Neural cell (in vitro differentiated cells): Measurements from ENCODE around the gene LNP1. TPM values are rescaled to one million over a fixed set of nuclear protein-coding genes. Genes with fewer than 3 reads are reported as not detected.
A peak's percentile ranks its signal among the peaks of the same experiment; 100 is the strongest.

Experiments used
- H2AFZ ChIP-seq: fragments of 200-600, 300-800 bp; sonication (generic), shearing (Covaris generic); 2 replicates; pipeline ENCODE4 v1.6.0; 2014; ENCODE audit warnings: low read depth, mild to moderate bottlenecking, antibody characterized with exemption, low read length, moderate library complexity
- H3F3A ChIP-seq: fragments of 200-600 bp; shearing (Covaris generic); 2 replicates; pipeline ENCODE4 v1.6.1; 2016; ENCODE audit warnings: mild to moderate bottlenecking, moderate library complexity, mixed read lengths, antibody characterized with exemption, low read length; ENCODE audit not compliant: insufficient read depth, poor library complexity, severe bottlenecking
- H3K27ac ChIP-seq: fragments of 200-600, 300-800 bp; sonication (generic), shearing (Covaris generic); 2 replicates; pipeline ENCODE4 v1.5.1; 2014; ENCODE audit warnings: mild to moderate bottlenecking, low read length, moderate library complexity
- H3K27me3 ChIP-seq: fragments of 300-800, 200-600 bp; sonication (generic), shearing (Covaris generic); 2 replicates; pipeline ENCODE4 v1.6.0; 2014; ENCODE audit warnings: mild to moderate bottlenecking, low read depth, low read length, moderate library complexity; ENCODE audit not compliant: insufficient read depth
- H3K36me3 ChIP-seq: fragments of 300-800, 200-600 bp; sonication (generic), shearing (Covaris generic); 2 replicates; pipeline ENCODE4 v1.5.1; 2014; ENCODE audit warnings: mild to moderate bottlenecking, antibody characterized with exemption, low read length, moderate library complexity; ENCODE audit not compliant: insufficient read depth
- H3K4me2 ChIP-seq: fragments of 300-800, 200-600 bp; sonication (generic), shearing (Covaris generic); 2 replicates; pipeline ENCODE4 v1.6.0; 2014; ENCODE audit warnings: mild to moderate bottlenecking, low read length
- H3K4me3 ChIP-seq: fragments of 300-800, 200-600 bp; sonication (generic), shearing (Covaris generic); 2 replicates; pipeline ENCODE4 v1.5.1; 2014; ENCODE audit warnings: mild to moderate bottlenecking, low read length, moderate library complexity
- H3K79me2 ChIP-seq: fragments of 200-600 bp; shearing (Covaris generic); replicated peaks from 2 replicates; pipeline ENCODE4 v1.6.0; 2014; ENCODE audit warnings: mild to moderate bottlenecking, low read length, moderate library complexity; ENCODE audit not compliant: insufficient read depth
- H3K9ac ChIP-seq: fragments of 300-800, 200-600 bp; sonication (generic), shearing (Covaris generic); 2 replicates; pipeline ENCODE4 v1.6.1; 2016; ENCODE audit warnings: mild to moderate bottlenecking, low read length, mixed read lengths
- H3K9me2 ChIP-seq: fragments of 200-600 bp; shearing (Covaris generic); 2 replicates; pipeline ENCODE4 v1.6.1; 2016; ENCODE audit warnings: mild to moderate bottlenecking, low read length, mixed read lengths; ENCODE audit not compliant: insufficient read depth
- H3K9me3 ChIP-seq: fragments of 200-600, 300-800 bp; sonication (generic), shearing (Covaris generic); 2 replicates; pipeline ENCODE4 v1.6.1; 2016; ENCODE audit warnings: mild to moderate bottlenecking, mixed run types, low read length, moderate library complexity, mixed read lengths
- H4K20me1 ChIP-seq: fragments of 200-600 bp; shearing (Covaris generic); 2 replicates; pipeline ENCODE4 v1.6.1; 2016; ENCODE audit warnings: mild to moderate bottlenecking, mixed run types; ENCODE audit not compliant: insufficient read depth
- CTCF ChIP-seq: fragments of 450-650 bp; IDR thresholded peaks from 2 replicates; pipeline ENCODE4 v1.5.1; 2014; ENCODE audit warnings: antibody characterized with exemption, mild to moderate bottlenecking, moderate library complexity; ENCODE audit not compliant: poor library complexity, severe bottlenecking
- EP300 ChIP-seq: fragments of 450-650 bp; conservative IDR thresholded peaks from 2 replicates; pipeline ENCODE4 v1.6.1; 2014; ENCODE audit warnings: antibody characterized with exemption, mild to moderate bottlenecking, moderate library complexity; ENCODE audit not compliant: poor library complexity, severe bottlenecking
- EZH2 ChIP-seq: fragments of 200-600, 300-800 bp; shearing (Covaris generic), sonication (generic); IDR thresholded peaks from 2 replicates; pipeline ENCODE4 v1.6.1; 2014; ENCODE audit warnings: antibody characterized with exemption, low read length, borderline replicate concordance, mild to moderate bottlenecking; ENCODE audit not compliant: insufficient read depth, poor library complexity, severe bottlenecking
- MXI1 ChIP-seq: fragments of 450-650 bp; conservative IDR thresholded peaks from 2 replicates; pipeline ENCODE4 v1.6.1; 2014; ENCODE audit warnings: antibody characterized with exemption, mild to moderate bottlenecking; ENCODE audit not compliant: poor library complexity, severe bottlenecking
- POLR2AphosphoS5 ChIP-seq: IDR thresholded peaks from 2 replicates; pipeline ENCODE4 v1.6.1; 2012
- RAD21 ChIP-seq: fragments of 450-650 bp; conservative IDR thresholded peaks from 2 replicates; pipeline ENCODE4 v1.6.1; 2014; ENCODE audit warnings: antibody characterized with exemption, mild to moderate bottlenecking, moderate library complexity
- REST ChIP-seq: IDR thresholded peaks from 2 replicates; pipeline ENCODE4 v1.6.1; 2012; ENCODE audit warnings: borderline replicate concordance
- SMC3 ChIP-seq: fragments of 450-650 bp; conservative IDR thresholded peaks from 2 replicates; pipeline ENCODE4 v1.6.1; 2014; ENCODE audit warnings: antibody characterized with exemption, mild to moderate bottlenecking, moderate library complexity; ENCODE audit not compliant: poor library complexity
- TAF1 ChIP-seq: IDR thresholded peaks from 2 replicates; pipeline ENCODE4 v1.6.1; 2012; ENCODE audit warnings: low read depth
- polyA plus RNA-seq: library from polyadenylated mRNA; depleted of rRNA; stranded (reverse); fragments of >200 nt; gene quantifications from 2 replicates; pipeline ENCODE4 v1.2.3, GENCODE V29; 2014

The LNP1 gene
- polyA plus RNA-seq, 1 donor from 2014 or later = 19.2 TPM

GRCh38 chr3:100402256-100402655 lies 917 bp downstream of the LNP1 start:
- peak overlapping the region; percentile 53 for H2AFZ ChIP-seq
- H3F3A ChIP-seq = peaks cover 4% of the 10 kb centered on the region
- peak overlapping the region; percentile 86 for H3K4me3 ChIP-seq
- no peaks in the 10 kb centered on the region for H3K27me3 ChIP-seq
- peaks cover 49% of the 10 kb centered on the region for H3K79me2 ChIP-seq
- peak overlapping the region; percentile 66 for H3K4me2 ChIP-seq
- H3K27ac ChIP-seq = peak overlapping the region; percentile 83
- H4K20me1 ChIP-seq = no peaks in the 10 kb centered on the region
- TF ChIP-seq MXI1 = no peak
- TF ChIP-seq EP300 = no peak
- TF ChIP-seq CTCF = no peak
- TF ChIP-seq EZH2 = no peak
- no peak for TF ChIP-seq TAF1
- no peaks in the 10 kb centered on the region for H3K9me2 ChIP-seq
- no peaks in the 10 kb centered on the region for H3K36me3 ChIP-seq
- no peaks in the 10 kb centered on the region for H3K9me3 ChIP-seq
- H3K9ac ChIP-seq = peak overlapping the region; percentile 78

- H3K4me3 ChIP-seq = peak overlapping the region; percentile 86
- no peaks in the 10 kb centered on the region for H3K9me2 ChIP-seq
- H4K20me1 ChIP-seq = no peaks in the 10 kb centered on the region
- H3K4me2 ChIP-seq = peak overlapping the region; percentile 66
- H2AFZ ChIP-seq = no peak overlapping the region
- H3K27me3 ChIP-seq = no peaks in the 10 kb centered on the region
- peaks cover 4% of the 10 kb centered on the region for H3F3A ChIP-seq
- no peaks in the 10 kb centered on the region for H3K36me3 ChIP-seq
- peak overlapping the region; percentile 83 for H3K27ac ChIP-seq
- peaks cover 51% of the 10 kb centered on the region for H3K79me2 ChIP-seq
- no peak for TF ChIP-seq SMC3
- no peak for TF ChIP-seq TAF1
- TF ChIP-seq EP300 = no peak
- no peak for TF ChIP-seq CTCF
- no peak for TF ChIP-seq MXI1
- no peaks in the 10 kb centered on the region for H3K9me3 ChIP-seq
- H3K9ac ChIP-seq = no peak overlapping the region
These were observed 1.6 kb downstream of the LNP1 start for GRCh38 chr3:100402891-100403290.

GRCh38 chr3:100403362-100404249 lies 2.3 kb downstream of the LNP1 start:
- TF ChIP-seq TAF1 = no peak
- TF ChIP-seq EZH2 = no peak
- no peak for TF ChIP-seq SMC3
- no peak for TF ChIP-seq EP300
- no peak for TF ChIP-seq REST
- no peak for TF ChIP-seq RAD21
- no peak for TF ChIP-seq POLR2AphosphoS5
- TF ChIP-seq CTCF = no peak
- no peak for TF ChIP-seq MXI1
- no peaks in the 10 kb centered on the region for H4K20me1 ChIP-seq
- H3K9me3 ChIP-seq = no peaks in the 10 kb centered on the region
- no peak overlapping the region for H2AFZ ChIP-seq
- no peak overlapping the region for H3K27ac ChIP-seq
- no peaks in the 10 kb centered on the region for H3K9me2 ChIP-seq
- peaks cover 4% of the 10 kb centered on the region for H3F3A ChIP-seq
- H3K79me2 ChIP-seq = peaks cover 44% of the 10 kb centered on the region
- no peaks in the 10 kb centered on the region for H3K36me3 ChIP-seq
- H3K27me3 ChIP-seq = no peaks in the 10 kb centered on the region
- no peak overlapping the region for H3K9ac ChIP-seq
- H3K4me2 ChIP-seq = peak overlapping the region; percentile 66
- peak overlapping the region; percentile 86 for H3K4me3 ChIP-seq
